Stimulated activated CD4-positive, alpha-beta T cell treated with anti-CD3 and anti-CD28 coated beads, Interleukin-4, amount 100 ng/mL, for 4 hours (primary cell): Measurements from ENCODE around the gene USPL1.
A peak's percentile ranks its signal among the peaks of the same experiment; 100 is the strongest.
"Not testable (repeated sequence)": the region's sequence is repeated elsewhere in the genome, so short reads cannot be mapped to it uniquely, and the experiment has no call there.

Experiments used
- DNase-seq, 2 experiments: peaks; one replicate each; pipeline ENCODE4 v3.0.0-alpha.2; 2020

Gene USPL1

DNA sequence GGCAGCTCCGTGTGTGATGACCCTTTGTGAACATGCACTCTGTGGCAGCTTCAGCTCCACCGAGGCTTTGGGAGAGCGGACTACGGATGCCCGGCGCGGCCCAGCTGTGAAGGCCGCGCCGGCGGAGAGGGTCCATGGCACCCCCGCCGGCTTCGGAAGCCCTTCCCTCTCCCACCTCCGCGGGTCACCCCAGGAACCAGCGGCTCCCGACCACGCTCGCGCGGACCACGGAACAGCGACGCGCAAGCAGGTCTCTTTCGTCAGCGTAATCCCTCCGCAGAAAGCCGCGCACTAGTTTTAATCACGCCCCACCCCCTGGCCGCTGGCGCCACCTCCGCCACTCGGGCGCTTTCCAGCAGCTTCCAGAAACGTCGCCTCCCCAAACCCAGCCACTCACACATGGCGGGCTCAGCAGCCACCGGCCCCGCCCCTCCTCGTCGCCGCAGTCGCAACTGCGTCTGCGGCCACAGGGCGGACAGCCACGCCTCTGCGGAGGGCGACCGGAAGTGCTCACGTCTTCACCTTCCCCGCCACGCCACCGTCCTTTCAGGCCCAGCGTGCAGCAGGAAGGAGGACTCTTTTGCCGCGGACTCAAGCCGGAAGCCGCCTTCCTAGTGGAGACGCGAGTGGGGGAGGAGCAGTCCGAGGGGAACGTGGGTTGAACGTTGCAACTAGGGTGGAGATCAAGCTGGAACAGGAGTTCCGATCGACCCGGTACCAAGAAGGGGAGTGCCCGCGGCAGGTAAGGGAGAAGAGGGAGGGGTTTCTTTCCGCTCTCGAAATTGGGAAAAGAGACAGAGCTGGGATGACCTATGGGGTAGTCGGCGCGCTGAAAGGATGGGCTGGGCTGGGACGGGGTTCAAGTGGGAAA lies at the start of gene USPL1:
TSS of gene USPL1 (plus strand) at position 606 of the 871 bp plus-strand sequence. CDS start 3,221 bp downstream, outside the sequence.
- DNase-seq = peak; percentile 98 to 99

- no peak for DNase-seq
Measured at GRCh38 chr13:30569901-30570576, 47.7 kb upstream of the USPL1 start.

DNA sequence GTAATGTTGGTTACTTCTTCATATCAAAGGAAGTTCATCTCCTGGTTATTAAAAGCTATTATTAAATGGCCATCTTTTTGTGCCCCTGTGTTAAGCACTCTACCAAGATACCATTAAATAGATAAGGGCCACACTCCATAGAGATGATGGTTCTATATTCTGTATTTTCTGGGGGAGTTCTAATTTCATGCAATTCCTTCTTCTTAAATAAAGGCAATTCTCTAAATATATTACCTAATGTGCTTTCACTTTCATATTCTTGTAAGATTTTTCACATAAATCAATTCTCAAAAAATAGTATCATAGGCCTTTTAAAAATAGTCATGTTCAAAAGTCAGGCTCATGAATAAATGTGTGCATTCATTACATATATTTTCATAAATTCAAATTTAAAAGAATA lies 47.0 kb upstream of the USPL1 start:
- no peak for DNase-seq

DNA sequence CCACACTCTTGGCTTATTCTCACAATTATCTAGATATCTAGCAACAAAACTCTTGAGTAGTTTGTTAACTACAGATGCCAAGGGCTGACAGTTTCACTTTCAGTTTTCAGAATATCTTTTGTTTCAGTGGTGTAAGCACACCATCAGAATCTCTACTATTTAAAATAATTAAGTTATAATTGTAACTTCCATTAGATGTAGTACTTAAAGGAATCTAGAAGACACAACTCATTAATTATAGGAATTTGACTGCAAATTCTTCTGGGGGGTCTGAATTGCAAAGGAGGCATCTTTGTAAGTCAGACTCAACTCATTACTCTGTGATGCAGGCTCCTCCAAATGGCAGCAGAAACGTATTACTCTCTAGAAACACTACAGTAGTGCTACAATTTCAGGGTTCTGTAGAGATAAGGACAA lies 44.9 kb upstream of the USPL1 start:
- DNase-seq = no peak

DNA sequence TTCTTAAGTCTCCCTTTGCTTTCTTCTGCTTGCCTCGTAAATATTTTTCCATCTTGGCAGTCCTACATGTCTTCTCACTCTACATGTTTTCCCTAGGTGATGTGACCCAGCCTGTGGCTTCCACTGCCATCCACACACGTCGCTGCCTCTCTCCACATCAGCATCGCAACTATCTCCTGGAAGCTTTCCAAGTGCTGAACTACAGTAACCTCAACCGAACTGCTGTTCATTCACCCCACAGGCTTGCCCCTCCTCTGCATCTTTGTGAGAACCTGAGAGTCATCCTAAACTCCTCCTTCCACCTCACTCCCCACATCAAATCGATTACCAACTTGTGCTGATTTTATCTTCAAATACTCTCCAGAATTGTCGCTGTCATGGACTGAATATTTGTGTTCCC lies 41.2 kb upstream of the USPL1 start:
- peak in 1 of 2 experiments; percentile 46 for DNase-seq

- peak in 1 of 2 experiments; percentile 21 for DNase-seq
Measured at GRCh38 chr13:30577401-30577852, 40.3 kb upstream of the USPL1 start.

DNA sequence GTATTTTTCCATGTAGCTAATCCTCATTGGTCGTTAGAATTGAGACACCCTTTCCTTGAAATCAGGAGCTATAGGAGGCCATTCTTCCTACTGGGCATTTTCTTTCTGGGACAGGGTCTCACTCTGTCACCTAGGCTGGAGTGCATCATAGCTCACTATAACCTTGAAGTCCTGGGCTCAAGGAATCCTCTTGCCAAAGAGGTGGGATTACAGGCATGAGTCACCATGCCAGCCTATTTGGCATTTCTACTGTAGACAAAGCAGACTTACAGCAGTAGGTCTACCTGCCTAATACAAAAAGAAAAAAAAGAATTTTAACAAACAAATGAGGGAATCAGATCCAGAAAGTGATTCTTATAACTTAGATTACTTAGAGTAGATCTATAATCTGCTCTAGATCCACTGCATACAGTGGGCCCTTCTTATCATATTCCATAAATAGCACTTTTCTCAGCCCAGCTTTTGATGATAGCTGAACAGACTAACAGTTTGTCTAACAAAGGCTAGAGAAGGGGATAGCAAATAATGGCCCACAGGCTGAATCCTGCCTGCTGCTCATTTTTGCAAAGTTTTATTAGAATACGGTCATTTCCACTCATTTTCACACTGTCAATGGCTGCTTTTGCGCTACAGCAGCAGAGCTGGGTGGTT lies 36.7 kb upstream of the USPL1 start:
- DNase-seq = no peak

DNA sequence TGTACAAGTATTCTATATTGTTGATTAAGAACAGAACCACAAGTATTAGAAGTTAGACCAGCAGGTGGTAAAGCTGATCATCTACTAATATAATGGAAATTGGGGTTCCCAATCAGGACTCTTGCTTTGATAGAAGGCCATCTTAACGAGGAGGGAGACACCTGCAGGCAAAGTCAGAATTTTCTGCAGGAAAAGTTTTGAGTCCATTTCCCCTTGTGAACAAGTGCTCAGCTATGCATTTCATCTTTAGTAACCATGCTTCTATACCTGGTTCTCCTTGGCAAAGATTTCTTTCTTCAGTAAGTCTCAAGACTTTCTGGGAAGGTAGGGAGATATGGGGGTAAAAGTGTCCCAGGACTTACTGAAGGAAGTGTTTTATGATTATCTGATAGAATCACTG lies 36.1 kb upstream of the USPL1 start:
- no peak for DNase-seq

DNA sequence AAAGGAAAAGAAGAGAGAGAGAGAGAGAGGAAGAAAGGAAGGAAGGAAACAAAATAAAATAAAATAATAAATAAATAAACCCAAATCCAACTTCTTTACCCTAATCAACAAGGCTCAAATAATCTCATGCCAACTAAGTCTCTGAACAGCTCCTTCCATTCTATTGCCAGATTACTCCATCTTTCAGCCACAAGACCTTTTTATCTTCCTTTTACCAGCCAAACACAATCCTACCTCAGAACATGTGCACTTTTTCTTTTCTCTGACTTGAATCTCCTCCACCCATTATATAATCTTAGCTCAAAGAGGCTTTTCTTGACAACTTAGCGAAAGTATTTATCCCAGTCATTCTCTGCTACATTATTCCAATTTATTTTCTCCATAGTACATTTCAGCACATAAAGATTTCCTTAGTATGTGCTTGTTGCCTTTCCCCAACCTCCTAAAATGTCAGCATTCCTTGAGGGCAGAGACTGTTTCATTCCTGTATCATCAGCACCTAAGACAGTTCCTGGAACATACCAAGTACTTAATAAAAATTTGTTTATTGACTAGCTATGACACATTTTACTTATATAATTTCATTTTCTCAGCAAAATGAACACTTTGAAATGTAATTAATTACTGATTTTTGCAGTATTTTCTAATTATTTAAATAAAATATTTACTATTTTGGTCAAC lies 33.5 kb upstream of the USPL1 start:
- no peak for DNase-seq

DNA sequence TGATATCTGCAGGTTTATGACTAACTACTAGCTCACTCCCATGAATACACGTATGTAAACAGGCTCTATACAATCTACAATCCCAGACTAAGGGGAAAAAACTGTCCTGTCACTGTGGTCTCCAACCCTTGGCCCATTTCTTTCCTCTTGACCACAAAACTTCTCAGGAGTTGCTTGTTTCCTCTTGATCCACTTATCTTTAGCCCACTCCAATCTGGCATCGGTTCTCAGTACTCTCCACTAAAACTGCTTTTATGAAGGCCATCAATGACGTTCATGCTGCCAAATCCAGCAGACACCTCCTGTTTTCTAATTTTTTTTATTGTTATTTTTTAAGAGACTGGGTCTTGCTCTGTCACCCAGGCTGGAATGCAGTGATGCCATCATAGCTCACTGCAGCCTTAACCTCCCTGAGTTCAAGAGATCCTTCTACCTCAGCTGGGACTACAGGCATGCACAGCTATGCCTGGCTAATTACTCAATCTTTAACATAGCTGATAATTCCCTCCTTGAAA lies 31.9 kb upstream of the USPL1 start:
- DNase-seq = no peak

DNA sequence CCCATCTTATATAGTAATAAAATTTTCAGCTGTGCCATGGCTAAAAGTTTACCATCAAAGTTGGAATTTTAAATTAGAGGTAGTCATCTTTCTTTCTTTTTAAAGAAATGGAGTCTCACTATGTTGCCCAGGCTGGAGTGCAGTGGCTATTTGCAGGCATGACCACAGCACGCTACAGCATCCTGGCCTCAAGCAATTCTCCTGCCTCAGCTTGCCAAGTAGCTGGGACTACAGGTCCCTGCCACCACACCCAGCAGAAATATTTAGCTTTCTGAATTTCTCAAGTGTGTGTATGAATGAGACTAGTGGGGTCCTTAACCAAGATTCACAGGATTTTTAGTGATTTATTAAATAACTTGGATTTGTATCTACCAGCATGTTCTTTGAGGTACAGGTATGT lies 30.5 kb upstream of the USPL1 start:
- no peak for DNase-seq

- DNase-seq = no peak
Measured at GRCh38 chr13:30587739-30588138, 30.0 kb upstream of the USPL1 start.

DNA sequence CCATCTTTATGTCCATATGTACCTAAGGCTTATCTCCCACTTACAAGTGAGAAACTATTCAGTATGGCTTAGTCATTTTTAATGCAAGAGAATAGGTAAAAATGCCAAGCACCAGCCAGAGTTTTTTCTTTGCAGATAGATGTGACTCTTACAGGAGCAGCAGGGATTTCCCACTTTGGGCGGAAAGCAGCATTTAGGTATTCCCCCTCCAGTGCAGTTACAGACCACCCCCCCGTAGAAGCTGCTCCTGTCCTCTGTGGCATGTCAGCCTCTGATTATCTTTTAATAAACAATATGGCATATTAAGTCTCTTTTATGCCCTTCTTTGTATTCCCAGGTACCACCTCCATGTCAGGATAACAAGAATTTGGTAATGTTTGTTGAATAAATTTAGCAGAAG lies 24.7 kb upstream of the USPL1 start:
- no peak for DNase-seq

DNA sequence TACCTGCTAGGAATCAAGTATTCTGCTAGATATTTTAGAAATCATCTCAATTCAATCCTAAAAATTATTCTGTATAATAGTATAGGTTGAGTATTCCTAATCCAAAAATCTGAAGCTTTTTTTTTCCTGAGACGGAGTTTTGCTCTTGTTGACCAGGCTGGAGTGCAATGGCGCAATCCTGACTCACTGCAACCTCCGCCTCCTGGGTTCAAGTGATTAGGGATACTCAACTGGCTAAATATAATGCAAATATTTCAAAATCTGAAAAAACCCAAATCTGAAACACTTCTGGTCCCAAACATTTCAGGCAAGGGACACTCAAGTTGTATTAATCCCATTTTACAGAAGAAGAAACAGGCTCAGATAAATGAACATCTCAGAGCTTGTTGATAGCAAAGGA lies 17.2 kb upstream of the USPL1 start:
- no peak for DNase-seq

GRCh38 chr13:30601836-30602235 lies 15.9 kb upstream of the USPL1 start:
- no peak for DNase-seq

DNA sequence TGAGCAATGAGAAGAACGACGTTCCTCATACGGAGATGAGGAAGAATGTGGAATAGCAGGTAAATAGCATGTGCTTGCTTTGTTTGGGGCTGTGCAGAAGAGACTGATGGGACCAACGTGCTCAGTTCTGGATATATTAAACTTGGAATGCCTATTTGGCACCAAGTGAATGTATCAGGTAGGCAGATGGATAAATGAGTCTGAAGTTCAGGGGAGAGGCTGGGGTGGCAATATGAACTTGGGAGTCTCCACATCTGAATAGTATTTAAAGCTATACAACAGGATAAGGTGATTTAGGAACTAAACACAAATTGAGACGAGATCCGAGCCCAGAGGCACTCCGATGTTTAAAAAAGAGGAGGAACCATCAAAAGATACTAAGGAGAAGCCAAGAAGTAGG lies 12.7 kb upstream of the USPL1 start:
- no peak for DNase-seq

DNA sequence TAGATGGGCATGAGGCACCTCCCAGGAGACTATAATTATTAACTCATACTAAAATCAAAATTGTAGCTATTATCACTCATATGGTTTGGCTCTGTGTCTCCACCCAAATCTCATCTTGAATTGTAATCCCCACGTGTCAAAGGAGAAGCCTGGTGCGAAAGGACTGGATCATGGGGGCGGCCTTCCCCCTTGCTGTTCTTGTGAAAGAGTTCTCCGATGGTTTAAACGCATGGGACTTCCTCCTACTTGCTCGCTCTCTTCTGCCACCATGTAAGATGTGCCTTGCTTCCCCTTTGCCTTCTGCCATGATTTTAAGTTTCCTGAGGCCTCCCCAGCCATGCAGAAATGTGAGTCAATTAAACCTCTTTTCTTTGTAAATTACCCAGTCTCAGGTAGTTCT lies 10.5 kb upstream of the USPL1 start:
- DNase-seq = not testable (repeated sequence)

- peak; percentile 11 to 69 for DNase-seq
Measured at GRCh38 chr13:30607908-30608307, 9.8 kb upstream of the USPL1 start.

DNA sequence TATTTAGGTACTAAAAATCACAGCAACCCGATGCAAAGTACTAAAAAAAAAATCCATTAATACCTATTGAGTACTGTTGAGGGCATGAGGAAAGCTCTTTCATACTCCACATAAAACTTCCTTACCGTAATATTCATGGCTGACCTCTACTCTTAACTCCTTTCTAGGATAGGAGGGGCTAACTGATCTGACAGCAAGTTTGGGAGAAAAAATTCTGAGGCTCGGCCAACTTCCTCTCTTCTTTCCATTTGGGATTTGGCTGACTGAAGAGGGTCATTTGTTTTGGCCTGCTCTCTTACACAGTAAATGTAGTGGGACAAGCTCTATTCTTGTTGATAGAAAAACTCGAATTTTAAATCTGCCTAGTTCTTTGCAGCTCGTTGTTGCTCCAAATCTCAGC lies 9.4 kb upstream of the USPL1 start:
- DNase-seq = no peak

DNA sequence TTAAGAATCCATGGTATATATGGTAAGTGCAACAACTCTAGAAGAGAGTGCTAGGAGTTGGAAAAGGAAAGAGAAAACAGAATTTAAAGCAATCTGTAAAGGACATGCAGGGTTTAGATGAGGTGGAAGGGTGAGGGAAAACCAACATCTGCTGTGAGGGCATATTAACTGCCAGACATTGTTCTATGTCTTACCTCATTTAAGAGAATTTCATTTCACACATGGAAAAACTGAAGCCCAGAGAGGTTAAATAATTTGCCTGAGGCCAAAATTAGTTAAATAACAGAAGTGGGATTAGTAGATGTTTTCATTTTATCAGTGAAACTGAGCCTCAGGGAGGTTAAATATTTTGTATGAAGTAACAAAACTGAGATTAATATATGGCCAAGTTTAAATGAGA lies 7.4 kb upstream of the USPL1 start:
- no peak for DNase-seq

GRCh38 chr13:30615481-30615865 lies 2.2 kb upstream of the USPL1 start:
- DNase-seq = no peak

DNA sequence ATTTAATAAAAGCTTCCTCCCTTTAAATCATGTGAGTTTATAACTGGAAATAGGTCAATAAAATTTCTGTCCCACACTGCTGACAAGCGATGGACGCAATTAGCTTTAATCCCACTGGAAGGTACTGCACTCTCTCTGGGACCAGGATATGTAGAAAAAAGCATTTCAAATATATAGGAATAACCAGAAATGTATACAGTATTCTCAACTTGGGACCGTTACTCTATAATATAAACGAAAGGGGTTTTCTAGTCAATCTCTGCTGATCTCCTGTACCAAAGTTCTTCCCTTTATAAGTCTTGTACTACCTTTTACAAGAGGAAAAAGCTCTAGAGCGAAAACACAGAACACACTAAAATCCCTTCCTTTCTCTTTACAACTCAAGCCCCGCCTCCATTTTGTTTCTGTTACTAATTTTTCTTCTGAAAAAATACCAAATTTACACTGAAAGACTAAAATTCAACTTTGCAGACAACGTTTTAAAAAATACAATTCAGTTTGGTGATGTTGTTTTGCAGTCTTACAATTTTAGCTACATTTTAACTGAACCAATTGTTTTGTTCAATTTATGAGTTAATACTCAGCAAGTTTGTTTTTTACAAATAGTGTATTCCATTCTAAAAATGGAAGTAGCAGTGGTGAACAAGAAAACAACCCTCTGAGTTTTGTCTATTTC lies 1.7 kb upstream of the USPL1 start:
- no peak for DNase-seq
